ENCODE measurements around the gene HLA-B.

The HLA-B gene

GRCh38 chr6:31351033-31351380 lies 6.0 kb downstream of the HLA-B start:
- Histone ChIP-seq H3K9ac (ENCODE audit: low read length) (no peak overlapping the region), H3K4me1 (ENCODE audit: low read length) (no peaks in the 10 kb centered on the region), H4K20me1 (ENCODE audit: insufficient read depth, low read length) (no peaks in the 10 kb centered on the region), H3K9me3 (replicated peaks; ENCODE audit: insufficient read depth, low read length) (no peaks in the 10 kb centered on the region), H2AFZ (ENCODE audit: low read length) (no peak overlapping the region), H3F3A (ENCODE audit: insufficient read depth, low read length) (no peaks in the 10 kb centered on the region), H3K79me2 (ENCODE audit: low read length) (peaks cover 9% of the 10 kb centered on the region; the same call in 1 of the 2 replicates), H3K27ac (ENCODE audit: low read length) (no peak overlapping the region), H3K4me2 (ENCODE audit: low read depth, low read length) (no peak overlapping the region), H3K27me3 (replicated peaks; ENCODE audit: insufficient read depth, low read length) (no peaks in the 10 kb centered on the region), H3K36me3 (replicated peaks; ENCODE audit: insufficient read depth, low read length) (no peaks in the 10 kb centered on the region), H3K4me3 (ENCODE audit: low read length) (no peak overlapping the region), H3K9me2 (replicated peaks; ENCODE audit: insufficient read depth, low read length) (no peaks in the 10 kb centered on the region)
- TF ChIP-seq EZH2 (optimal IDR thresholded peaks at IDR 0.05; ENCODE audit: low read depth, low read length) (no peak), EZH2phosphoT487 (IDR thresholded peaks at IDR 0.05; ENCODE audit: low read length) (no peak), CTCF (IDR thresholded peaks at IDR 0.05; ENCODE audit: low read length) (no peak)
- DNase-seq = no peak

- H2AFZ ChIP-seq (ENCODE audit: low read length) = no peak overlapping the region
- H3K4me3 ChIP-seq (ENCODE audit: low read length) = no peak overlapping the region
- peaks cover 3% of the 10 kb centered on the region; the same call in 1 of the 2 replicates for H3K79me2 ChIP-seq (ENCODE audit: low read length)
- no peaks in the 10 kb centered on the region for H3K27me3 ChIP-seq (replicated peaks; ENCODE audit: insufficient read depth, low read length)
- TF ChIP-seq EZH2phosphoT487 (IDR thresholded peaks at IDR 0.05; ENCODE audit: low read length) = no peak
- no peak for TF ChIP-seq CTCF (IDR thresholded peaks at IDR 0.05; ENCODE audit: low read length)
- TF ChIP-seq EZH2 (optimal IDR thresholded peaks at IDR 0.05; ENCODE audit: low read depth, low read length) = no peak
- no peaks in the 10 kb centered on the region for H4K20me1 ChIP-seq (ENCODE audit: insufficient read depth, low read length)
- no peaks in the 10 kb centered on the region for H3K36me3 ChIP-seq (replicated peaks; ENCODE audit: insufficient read depth, low read length)
- H3F3A ChIP-seq (ENCODE audit: insufficient read depth, low read length) = no peaks in the 10 kb centered on the region
- H3K27ac ChIP-seq (ENCODE audit: low read length) = no peak overlapping the region
- H3K4me2 ChIP-seq (ENCODE audit: low read depth, low read length) = no peak overlapping the region
- H3K4me1 ChIP-seq (ENCODE audit: low read length) = no peaks in the 10 kb centered on the region
- no peaks in the 10 kb centered on the region for H3K9me3 ChIP-seq (replicated peaks; ENCODE audit: insufficient read depth, low read length)
- H3K9ac ChIP-seq (ENCODE audit: low read length) = no peak overlapping the region
- no peak for DNase-seq
- H3K9me2 ChIP-seq (replicated peaks; ENCODE audit: insufficient read depth, low read length) = no peaks in the 10 kb centered on the region
Measured at GRCh38 chr6:31350196-31351032, 6.6 kb downstream of the HLA-B start.

- Histone ChIP-seq H3K4me3 (ENCODE audit: low read length) (no peak overlapping the region), H3K4me2 (ENCODE audit: low read depth, low read length) (no peak overlapping the region), H3K9ac (ENCODE audit: low read length) (no peak overlapping the region), H3K9me3 (replicated peaks; ENCODE audit: insufficient read depth, low read length) (no peaks in the 10 kb centered on the region), H3K27ac (ENCODE audit: low read length) (no peak overlapping the region), H2AFZ (ENCODE audit: low read length) (no peak overlapping the region), H4K20me1 (ENCODE audit: insufficient read depth, low read length) (no peaks in the 10 kb centered on the region), H3K4me1 (ENCODE audit: low read length) (no peaks in the 10 kb centered on the region), H3K79me2 (ENCODE audit: low read length) (no peaks in the 10 kb centered on the region), H3F3A (ENCODE audit: insufficient read depth, low read length) (no peaks in the 10 kb centered on the region), H3K36me3 (replicated peaks; ENCODE audit: insufficient read depth, low read length) (no peaks in the 10 kb centered on the region), H3K27me3 (replicated peaks; ENCODE audit: insufficient read depth, low read length) (no peaks in the 10 kb centered on the region), H3K9me2 (replicated peaks; ENCODE audit: insufficient read depth, low read length) (no peaks in the 10 kb centered on the region)
- DNase-seq = no peak
- TF ChIP-seq EZH2 (optimal IDR thresholded peaks at IDR 0.05; ENCODE audit: low read depth, low read length) (no peak), CTCF (IDR thresholded peaks at IDR 0.05; ENCODE audit: low read length) (no peak), EZH2phosphoT487 (IDR thresholded peaks at IDR 0.05; ENCODE audit: low read length) (no peak)
Measured at GRCh38 chr6:31349301-31349700, 7.7 kb downstream of the HLA-B start.
